Thoracic aorta (tissue), 2 donors: ENCODE measurements around the gene B3GNT7. TPM values are rescaled to one million over a fixed set of nuclear protein-coding genes. Genes with fewer than 3 reads are reported as not detected.

Source experiments
- ATAC-seq: fragments of 150-250 bp; one replicate; pipeline ENCODE4 v1.8.0; 2017; ENCODE audit warnings: low read depth; ENCODE audit not compliant: insufficient number of reproducible peaks, low FRiP score
- DNase-seq: peaks from one replicate; pipeline ENCODE4 v3.0.0-alpha.2; 2020; ENCODE audit warnings: low spot score
- H3K27ac ChIP-seq, 2 donors: fragments of 200-600 bp; sonication (generic); 1 replicate in 1 of 2; 2 replicates in 1 of 2; pipeline ENCODE4 v1.5.1; 2016; ENCODE audit warnings: mild to moderate bottlenecking in 2 of 2, moderate library complexity in 2 of 2
- H3K27me3 ChIP-seq: fragments of 200-600 bp; sonication (generic); replicated peaks from 2 replicates; pipeline ENCODE4 v1.6.0; 2016; ENCODE audit warnings: mild to moderate bottlenecking; ENCODE audit not compliant: insufficient read depth
- H3K36me3 ChIP-seq: fragments of 200-600 bp; sonication (generic); one replicate; pipeline ENCODE4 v1.5.1; 2016
- H3K4me1 ChIP-seq, 2 donors: fragments of 200-600 bp; sonication (generic); 1 replicate in 1 of 2; 2 replicates in 1 of 2; pipeline versions ENCODE4 v1.5.1 to v1.6.0; 2016; ENCODE audit warnings: low read depth in 2 of 2, mild to moderate bottlenecking in 1 of 2; ENCODE audit not compliant: control insufficient read depth in 1 of 2
- H3K4me3 ChIP-seq: fragments of 200-600 bp; sonication (generic); 2 replicates; pipeline ENCODE4 v1.5.1; 2016; ENCODE audit warnings: mild to moderate bottlenecking
- H3K9me3 ChIP-seq: fragments of 200-600 bp; sonication (generic); 2 replicates; pipeline ENCODE4 v1.5.1; 2016
- total RNA-seq, 2 donors: library from RNA; depleted of rRNA; stranded (reverse); fragments of >200 nt; gene quantifications; one replicate each; pipeline versions ENCODE4 v1.1.0 to v1.2.3, GENCODE V29; 2016
- TF ChIP-seq, protein P1 (sequence below): fragments of 200-600 bp; sonication (generic); IDR thresholded peaks from one replicate; pipeline ENCODE4 v1.5.1; 2019; ENCODE audit warnings: antibody characterized with exemption

Gene B3GNT7
- total RNA-seq, 2 donors from 2014 or later, result 11.4 to 17.5 TPM

DNA sequence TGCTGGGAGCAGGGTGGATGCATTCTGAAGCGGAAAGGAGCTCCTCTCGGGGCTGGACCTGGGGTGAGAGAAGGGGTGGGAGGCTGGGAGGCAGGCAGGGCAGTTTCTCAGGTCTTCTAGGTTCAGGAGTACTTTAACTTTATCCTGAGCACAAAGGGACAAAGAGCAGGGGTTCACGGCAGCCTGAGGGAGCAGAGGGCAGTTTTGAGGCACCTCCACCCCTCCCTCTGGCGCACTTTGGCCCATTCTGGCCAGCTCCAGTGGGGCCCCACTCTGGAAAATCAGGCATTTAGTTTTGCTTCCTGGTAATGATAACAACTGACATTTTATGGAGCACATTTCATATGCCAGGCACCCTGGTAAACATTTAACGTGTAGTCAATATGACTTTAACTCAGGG lies 14.3 kb downstream of the B3GNT7 start:
- no peak overlapping the region for H3K4me3 ChIP-seq
- H3K4me1 ChIP-seq, result peaks cover 8 to 40% of the 10 kb centered on the region in 2 donors
- no peak for ATAC-seq
- no peaks in the 10 kb centered on the region for H3K27me3 ChIP-seq
- TF ChIP-seq, protein P1, sequence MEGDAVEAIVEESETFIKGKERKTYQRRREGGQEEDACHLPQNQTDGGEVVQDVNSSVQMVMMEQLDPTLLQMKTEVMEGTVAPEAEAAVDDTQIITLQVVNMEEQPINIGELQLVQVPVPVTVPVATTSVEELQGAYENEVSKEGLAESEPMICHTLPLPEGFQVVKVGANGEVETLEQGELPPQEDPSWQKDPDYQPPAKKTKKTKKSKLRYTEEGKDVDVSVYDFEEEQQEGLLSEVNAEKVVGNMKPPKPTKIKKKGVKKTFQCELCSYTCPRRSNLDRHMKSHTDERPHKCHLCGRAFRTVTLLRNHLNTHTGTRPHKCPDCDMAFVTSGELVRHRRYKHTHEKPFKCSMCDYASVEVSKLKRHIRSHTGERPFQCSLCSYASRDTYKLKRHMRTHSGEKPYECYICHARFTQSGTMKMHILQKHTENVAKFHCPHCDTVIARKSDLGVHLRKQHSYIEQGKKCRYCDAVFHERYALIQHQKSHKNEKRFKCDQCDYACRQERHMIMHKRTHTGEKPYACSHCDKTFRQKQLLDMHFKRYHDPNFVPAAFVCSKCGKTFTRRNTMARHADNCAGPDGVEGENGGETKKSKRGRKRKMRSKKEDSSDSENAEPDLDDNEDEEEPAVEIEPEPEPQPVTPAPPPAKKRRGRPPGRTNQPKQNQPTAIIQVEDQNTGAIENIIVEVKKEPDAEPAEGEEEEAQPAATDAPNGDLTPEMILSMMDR, result no peak
- no peaks in the 10 kb centered on the region for H3K36me3 ChIP-seq
- no peak for DNase-seq
- no peak overlapping the region for H3K27ac ChIP-seq
- H3K9me3 ChIP-seq, result no peaks in the 10 kb centered on the region

DNA sequence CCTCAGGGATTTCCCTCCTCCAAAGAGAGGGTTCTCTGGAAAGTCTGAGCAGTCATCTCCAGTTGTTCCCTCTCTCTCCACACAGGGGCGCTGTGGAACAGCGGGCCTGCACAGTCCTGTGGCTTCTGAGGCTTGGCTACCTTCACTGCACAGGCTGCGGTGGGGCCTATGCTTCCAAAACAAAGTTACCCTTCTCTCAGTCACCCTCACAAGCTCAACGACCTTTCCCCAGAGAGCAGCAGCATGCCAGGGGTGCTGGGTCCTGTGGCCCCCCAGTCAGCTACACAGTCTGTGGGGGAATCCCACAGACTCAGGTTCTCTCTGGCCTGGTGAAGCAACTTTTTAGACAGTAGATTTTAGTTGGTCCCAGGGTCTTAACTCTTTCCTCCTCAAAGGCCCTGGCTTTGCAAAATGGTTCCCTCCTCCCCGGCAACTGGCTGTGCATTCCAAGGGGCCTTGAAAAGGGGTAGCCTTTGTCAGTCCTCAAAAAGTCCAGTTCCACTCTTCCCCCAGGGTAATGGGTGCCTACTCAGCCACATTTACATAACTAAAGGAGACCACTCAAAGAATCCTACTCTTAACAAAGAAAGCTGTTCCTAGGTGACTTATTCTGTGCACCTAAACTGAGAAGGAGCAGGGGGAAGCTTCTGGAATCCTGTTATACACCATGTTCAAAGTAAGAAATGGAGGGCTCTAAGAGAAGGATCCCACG lies 14.9 kb downstream of the B3GNT7 start:
- H3K36me3 ChIP-seq, result no peaks in the 10 kb centered on the region
- TF ChIP-seq, protein P1, result no peak

DNA sequence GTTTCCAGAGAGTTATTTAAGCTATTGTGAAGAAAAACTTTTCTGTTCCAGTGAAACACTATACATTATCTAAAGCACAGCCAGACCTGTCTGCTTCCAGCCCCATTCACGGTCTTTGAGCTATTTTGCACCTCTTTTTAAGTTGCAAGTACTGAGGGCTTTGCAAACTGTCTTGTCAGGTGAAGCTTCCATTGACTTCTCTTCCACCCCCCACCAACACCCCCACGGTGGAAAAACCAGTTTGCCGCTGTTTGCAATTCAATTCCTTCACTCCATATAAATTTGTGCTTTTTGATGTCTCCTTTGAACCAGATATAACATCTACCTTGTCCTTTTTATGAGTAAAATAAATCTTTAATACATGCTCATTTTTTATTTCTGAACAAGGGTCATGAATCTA lies 15.7 kb downstream of the B3GNT7 start:
- H3K9me3 ChIP-seq, result no peaks in the 10 kb centered on the region
- TF ChIP-seq, protein P1, result no peak
- H3K36me3 ChIP-seq, result no peaks in the 10 kb centered on the region
- no peak overlapping the region for H3K4me3 ChIP-seq
- no peak for ATAC-seq
- H3K27ac ChIP-seq, result no peak overlapping the region
- no peaks in the 10 kb centered on the region for H3K27me3 ChIP-seq
- H3K4me1 ChIP-seq, result peaks cover 2 to 31% of the 10 kb centered on the region in 2 donors
- DNase-seq, result no peak

More for the DNA sequence above, 14.9 kb downstream of the B3GNT7 start:
- Histone ChIP-seq H3K4me3 (no peak overlapping the region), H3K4me1 (peaks cover 8 to 39% of the 10 kb centered on the region in 2 donors), H3K27ac (no peak overlapping the region), H3K9me3 (no peaks in the 10 kb centered on the region), H3K27me3 (no peaks in the 10 kb centered on the region)
- ATAC-seq (no peak), DNase-seq (no peak)

DNA sequence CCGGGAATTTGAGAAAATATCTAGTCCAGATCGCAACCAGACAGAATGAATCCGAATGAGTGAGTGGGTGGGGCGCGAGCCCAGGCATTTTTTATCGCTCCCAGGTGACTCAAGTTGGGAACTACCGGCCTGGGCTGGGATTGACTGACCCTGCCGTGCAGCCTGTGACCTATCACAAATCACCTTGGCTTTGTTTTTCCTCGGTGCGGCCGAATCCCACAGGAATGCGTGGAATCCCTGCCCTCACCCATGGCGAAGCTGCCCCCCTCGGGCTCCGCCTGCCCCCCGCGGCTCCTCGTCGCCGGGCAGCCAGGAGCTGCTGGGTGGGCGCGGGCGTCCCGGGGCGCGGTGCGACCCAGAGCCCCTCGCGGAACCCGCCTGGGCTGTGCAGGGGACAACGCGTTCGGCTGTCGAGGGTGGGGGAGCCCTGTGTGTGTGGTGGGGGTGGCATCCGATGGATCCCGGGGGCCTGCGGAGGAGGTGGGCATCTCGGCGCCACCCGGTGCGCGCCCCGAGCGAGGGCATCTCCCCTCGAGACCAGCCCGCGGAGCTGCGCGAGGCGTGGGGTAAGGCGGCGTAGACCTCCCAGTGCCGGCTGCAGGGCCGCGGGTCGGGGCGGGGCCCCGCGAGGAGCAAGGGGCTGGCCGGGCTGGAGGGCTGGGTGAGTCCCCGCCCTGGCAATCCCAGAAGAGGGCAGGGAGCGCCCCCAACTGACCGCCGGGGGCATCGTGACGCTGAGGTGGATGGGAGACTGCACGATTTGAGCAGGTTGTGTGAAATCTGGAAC lies 16.5 kb downstream of the B3GNT7 start:
- TF ChIP-seq, protein P1, result peak; percentile 92
- H3K27ac ChIP-seq, result peak overlapping the region; percentile 49 to 50
- peak; percentile 66 for DNase-seq
- peak overlapping the region; percentile 89 for H3K4me3 ChIP-seq
- peaks cover 0 to 23% of the 10 kb centered on the region in 2 donors for H3K4me1 ChIP-seq
- peak; percentile 82 for ATAC-seq
- no peaks in the 10 kb centered on the region for H3K9me3 ChIP-seq
- H3K36me3 ChIP-seq, result no peaks in the 10 kb centered on the region
- no peaks in the 10 kb centered on the region for H3K27me3 ChIP-seq

DNA sequence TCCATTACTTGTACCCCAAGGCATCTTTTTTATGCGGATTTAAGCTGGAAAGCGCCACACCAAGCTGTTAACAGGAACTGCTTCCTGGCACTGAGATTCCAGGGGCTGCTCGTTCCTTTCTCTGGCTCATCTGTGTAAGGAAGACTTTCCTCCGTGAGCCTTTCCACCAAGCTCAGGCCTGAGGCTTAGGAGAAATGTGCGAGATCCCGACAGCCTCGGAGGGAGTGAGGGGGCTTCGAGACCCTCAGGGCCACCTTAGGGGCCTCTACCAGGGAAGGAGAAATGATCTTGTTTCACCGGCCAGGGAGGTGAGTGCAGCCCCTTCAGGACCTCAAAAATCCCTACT lies 17.1 kb downstream of the B3GNT7 start:
- no peak for ATAC-seq
- TF ChIP-seq, protein P1, result no peak
- no peak for DNase-seq
- Histone ChIP-seq H3K27ac (peak overlapping the region in 1 of 2 donors; percentile 49), H3K36me3 (no peaks in the 10 kb centered on the region), H3K4me3 (peak overlapping the region; percentile 89), H3K4me1 (peaks cover 0 to 18% of the 10 kb centered on the region in 2 donors), H3K9me3 (no peaks in the 10 kb centered on the region), H3K27me3 (no peaks in the 10 kb centered on the region)
